ENCODE results near the gene FAM200C. TPM values are rescaled to one million over a fixed set of nuclear protein-coding genes. Genes with fewer than 3 reads are reported as not detected.

Gene FAM200C
- total RNA-seq, 1 donor from 2014 or later: not detected

DNA sequence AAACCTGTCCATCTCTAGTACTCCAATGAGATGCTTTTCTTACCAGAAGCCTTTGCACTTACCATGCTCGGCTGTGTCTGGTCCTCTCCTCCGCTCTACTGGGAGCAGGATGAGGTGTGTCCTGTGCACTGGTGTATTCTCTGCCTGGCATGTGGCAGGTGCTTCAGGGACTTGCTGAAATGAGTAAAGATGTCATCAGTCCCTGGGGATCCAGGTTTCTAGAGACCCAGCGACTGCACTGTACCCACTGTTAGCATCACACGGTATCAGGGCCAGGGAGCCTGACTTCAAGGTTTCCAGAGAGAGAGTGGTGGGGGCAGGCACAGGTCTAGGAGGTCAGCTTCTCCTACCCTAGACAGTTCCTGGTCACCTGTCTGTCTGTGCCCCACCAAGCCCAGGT, 32.3 kb upstream of the FAM200C start:
- intact Hi-C loops (cut with DNase I): no loop called here
- no peaks in the 10 kb centered on the region for H3K36me3 ChIP-seq
- no peak overlapping the region for H3K27ac ChIP-seq
- no peak for DNase-seq (ENCODE audit: low spot score in 2 of 2)
- no peaks in the 10 kb centered on the region for H3K4me1 ChIP-seq
- TF ChIP-seq, protein P1, sequence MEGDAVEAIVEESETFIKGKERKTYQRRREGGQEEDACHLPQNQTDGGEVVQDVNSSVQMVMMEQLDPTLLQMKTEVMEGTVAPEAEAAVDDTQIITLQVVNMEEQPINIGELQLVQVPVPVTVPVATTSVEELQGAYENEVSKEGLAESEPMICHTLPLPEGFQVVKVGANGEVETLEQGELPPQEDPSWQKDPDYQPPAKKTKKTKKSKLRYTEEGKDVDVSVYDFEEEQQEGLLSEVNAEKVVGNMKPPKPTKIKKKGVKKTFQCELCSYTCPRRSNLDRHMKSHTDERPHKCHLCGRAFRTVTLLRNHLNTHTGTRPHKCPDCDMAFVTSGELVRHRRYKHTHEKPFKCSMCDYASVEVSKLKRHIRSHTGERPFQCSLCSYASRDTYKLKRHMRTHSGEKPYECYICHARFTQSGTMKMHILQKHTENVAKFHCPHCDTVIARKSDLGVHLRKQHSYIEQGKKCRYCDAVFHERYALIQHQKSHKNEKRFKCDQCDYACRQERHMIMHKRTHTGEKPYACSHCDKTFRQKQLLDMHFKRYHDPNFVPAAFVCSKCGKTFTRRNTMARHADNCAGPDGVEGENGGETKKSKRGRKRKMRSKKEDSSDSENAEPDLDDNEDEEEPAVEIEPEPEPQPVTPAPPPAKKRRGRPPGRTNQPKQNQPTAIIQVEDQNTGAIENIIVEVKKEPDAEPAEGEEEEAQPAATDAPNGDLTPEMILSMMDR (IDR thresholded peaks at IDR 0.05): no peak
- no peaks in the 10 kb centered on the region for H3K9me3 ChIP-seq
- no peak overlapping the region for H3K4me3 ChIP-seq
- no peaks in the 10 kb centered on the region for H3K27me3 ChIP-seq

- H3K4me3 ChIP-seq: no peak overlapping the region
- DNase-seq (ENCODE audit: low spot score in 2 of 2): no peak
- H3K9me3 ChIP-seq: no peaks in the 10 kb centered on the region
- TF ChIP-seq, protein P1 (IDR thresholded peaks at IDR 0.05): no peak
- no peaks in the 10 kb centered on the region for H3K4me1 ChIP-seq
- no peak overlapping the region for H3K27ac ChIP-seq
- no peaks in the 10 kb centered on the region for H3K27me3 ChIP-seq
- no peaks in the 10 kb centered on the region for H3K36me3 ChIP-seq
- intact Hi-C loops (cut with DNase I): no loop called here
Measured at GRCh38 chr5:160427607-160428006, 27.8 kb upstream of the FAM200C start.

DNA sequence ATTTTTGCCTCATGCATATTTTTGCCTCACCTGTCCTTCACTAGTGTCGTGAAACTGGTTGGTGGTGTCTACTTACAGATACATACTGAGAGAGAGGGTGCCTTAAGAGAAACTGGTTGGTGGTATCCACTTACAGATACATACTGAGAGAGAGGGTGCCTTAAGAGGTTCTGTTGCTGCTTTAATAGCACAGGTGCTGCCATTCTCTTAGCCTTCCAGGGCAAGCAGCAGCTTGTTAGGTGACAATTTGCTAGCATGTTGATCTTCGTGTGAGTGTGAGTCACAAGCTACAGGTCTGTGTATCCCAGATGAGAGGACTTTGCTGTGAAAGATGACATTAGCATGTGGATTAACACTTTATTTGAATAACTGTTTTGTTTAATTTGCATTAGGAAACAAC, 23.2 kb upstream of the FAM200C start:
- no peak overlapping the region for H3K27ac ChIP-seq
- no peaks in the 10 kb centered on the region for H3K9me3 ChIP-seq
- intact Hi-C loops (cut with DNase I): no loop called here

DNA sequence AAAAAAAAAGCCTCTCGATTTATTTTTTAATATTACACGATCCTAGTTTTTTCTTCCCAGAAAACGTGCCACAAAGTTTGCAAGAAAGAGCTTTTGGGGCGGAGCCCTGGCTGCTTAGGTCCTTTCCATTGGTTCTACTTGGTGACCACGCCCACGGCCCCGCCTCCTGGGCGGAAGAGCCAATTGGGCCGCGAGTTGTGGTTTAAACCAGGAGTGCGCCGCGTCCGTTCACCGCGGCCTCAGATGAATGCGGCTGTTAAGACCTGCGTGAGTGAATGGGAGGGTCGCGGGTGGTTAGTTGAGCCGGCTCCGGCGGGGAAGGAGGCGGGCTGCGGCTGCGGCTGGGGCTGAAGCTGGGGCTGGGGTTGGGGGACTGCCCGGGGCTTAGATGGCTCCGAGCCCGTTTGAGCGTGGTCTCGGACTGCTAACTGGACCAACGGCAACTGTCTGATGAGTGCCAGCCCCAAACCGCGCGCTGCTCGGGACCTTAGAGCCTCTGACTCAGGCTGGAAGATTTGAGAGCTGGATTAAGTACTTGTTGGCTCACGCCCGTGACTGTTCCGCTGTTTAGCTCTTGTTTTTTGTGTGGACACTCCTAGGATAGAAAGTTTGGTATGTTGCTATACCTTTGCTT, 21.9 kb upstream of the FAM200C start, which contains the start of gene PTTG1:
PTTG1 (plus strand) TSS at position 231 of the 634 bp plus-strand sequence. CDS start 458 bp downstream, outside the sequence.
- intact Hi-C loops (cut with DNase I): no loop called here
- Histone ChIP-seq H3K4me1 (peaks cover 6 to 18% of the 10 kb centered on the region in 2 donors), H3K27ac (peak within 1 kb of the TSS; percentile 80 to 81), H3K27me3 (no peaks in the 10 kb centered on the region), H3K9me3 (no peaks in the 10 kb centered on the region), H3K36me3 (no peaks in the 10 kb centered on the region), H3K4me3 (peak within 1 kb of the TSS; percentile 70 to 79)
- TF ChIP-seq, protein P1 (IDR thresholded peaks at IDR 0.05): no peak
- peak; percentile 92 to 98 for DNase-seq (ENCODE audit: low spot score in 2 of 2)

More for the DNA sequence above, 23.2 kb upstream of the FAM200C start:
- H3K27me3 ChIP-seq: no peaks in the 10 kb centered on the region
- TF ChIP-seq, protein P1 (IDR thresholded peaks at IDR 0.05): no peak
- no peak overlapping the region for H3K4me3 ChIP-seq
- no peaks in the 10 kb centered on the region for H3K36me3 ChIP-seq
- no peak for DNase-seq (ENCODE audit: low spot score in 2 of 2)
- H3K4me1 ChIP-seq: peaks cover 0 to 7% of the 10 kb centered on the region in 2 donors

GRCh38 chr5:160420331-160420610, 20.4 kb upstream of the FAM200C start:
- peak overlapping the region in 1 of 2 donors; percentile 88 for H3K4me3 ChIP-seq
- H3K27ac ChIP-seq: peak overlapping the region in 1 of 2 donors; percentile 10
- intact Hi-C loops (cut with DNase I): no loop called here
- H3K9me3 ChIP-seq: no peaks in the 10 kb centered on the region
- H3K4me1 ChIP-seq: peaks cover 6 to 20% of the 10 kb centered on the region in 2 donors
- TF ChIP-seq, protein P1 (IDR thresholded peaks at IDR 0.05): no peak
- DNase-seq (ENCODE audit: low spot score in 2 of 2): no peak
- H3K36me3 ChIP-seq: no peaks in the 10 kb centered on the region
- no peaks in the 10 kb centered on the region for H3K27me3 ChIP-seq

All from ascending aorta (tissue), 2 donors.